Measurements from ENCODE around the gene AMFR.

Gene AMFR

GRCh38 chr16:56346131-56346890, 79.0 kb downstream of the AMFR start:
- TF ChIP-seq FOXP2 (optimal IDR thresholded peaks at IDR 0.05; ENCODE audit: borderline replicate concordance, extremely low read depth, extremely low read length, insufficient read depth), result no peak
- no peak for TF ChIP-seq SIN3A (IDR thresholded peaks at IDR 0.05; ENCODE audit: borderline replicate concordance, insufficient read depth, low read length)
- no peak for TF ChIP-seq TAF1 (IDR thresholded peaks at IDR 0.05; ENCODE audit: borderline replicate concordance, insufficient read depth, low read length)
- no peak for TF ChIP-seq REST (IDR thresholded peaks at IDR 0.05; ENCODE audit: insufficient read depth in 1 of 2, low read depth in 2 of 2, low read length in 2 of 2)
- no peak for TF ChIP-seq POLR2AphosphoS5 (IDR thresholded peaks at IDR 0.05; ENCODE audit: low read depth, low read length)

- TF ChIP-seq SIN3A (IDR thresholded peaks at IDR 0.05; ENCODE audit: borderline replicate concordance, insufficient read depth, low read length), result no peak
- no peak for TF ChIP-seq FOXP2 (optimal IDR thresholded peaks at IDR 0.05; ENCODE audit: borderline replicate concordance, extremely low read depth, extremely low read length, insufficient read depth)
- no peak for TF ChIP-seq TAF1 (IDR thresholded peaks at IDR 0.05; ENCODE audit: borderline replicate concordance, insufficient read depth, low read length)
- TF ChIP-seq REST (IDR thresholded peaks at IDR 0.05; ENCODE audit: insufficient read depth in 1 of 2, low read depth in 2 of 2, low read length in 2 of 2), result no peak
- TF ChIP-seq POLR2AphosphoS5 (IDR thresholded peaks at IDR 0.05; ENCODE audit: low read depth, low read length), result no peak
Measured at GRCh38 chr16:56345406-56346050, 79.8 kb downstream of the AMFR start.

GRCh38 chr16:56344518-56345405, 80.6 kb downstream of the AMFR start:
- TF ChIP-seq SIN3A (IDR thresholded peaks at IDR 0.05; ENCODE audit: borderline replicate concordance, insufficient read depth, low read length), result no peak
- no peak for TF ChIP-seq TAF1 (IDR thresholded peaks at IDR 0.05; ENCODE audit: borderline replicate concordance, insufficient read depth, low read length)
- TF ChIP-seq REST (IDR thresholded peaks at IDR 0.05; ENCODE audit: insufficient read depth in 1 of 2, low read depth in 2 of 2, low read length in 2 of 2), result no peak

GRCh38 chr16:56343661-56344517, 81.5 kb downstream of the AMFR start:
- no peak for TF ChIP-seq TAF1 (IDR thresholded peaks at IDR 0.05; ENCODE audit: borderline replicate concordance, insufficient read depth, low read length)
- no peak for TF ChIP-seq FOXP2 (optimal IDR thresholded peaks at IDR 0.05; ENCODE audit: borderline replicate concordance, extremely low read depth, extremely low read length, insufficient read depth)
- TF ChIP-seq SIN3A (IDR thresholded peaks at IDR 0.05; ENCODE audit: borderline replicate concordance, insufficient read depth, low read length), result no peak
- TF ChIP-seq POLR2AphosphoS5 (IDR thresholded peaks at IDR 0.05; ENCODE audit: low read depth, low read length), result no peak
- no peak for TF ChIP-seq REST (IDR thresholded peaks at IDR 0.05; ENCODE audit: insufficient read depth in 1 of 2, low read depth in 2 of 2, low read length in 2 of 2)
